H1 (cell line): Measurements from ENCODE around the gene NLN.

Experiments used
- CEBPB ChIP-seq: IDR thresholded peaks from 2 replicates; pipeline ENCODE4 v1.6.1; 2012; ENCODE audit warnings: low read depth, low read length
- CREB1 ChIP-seq: IDR thresholded peaks from 2 replicates; pipeline ENCODE4 v1.6.1; 2012; ENCODE audit warnings: inconsistent platforms
- EP300 ChIP-seq, 2 experiments: IDR thresholded peaks; 1 replicate in 1 of 2; 2 replicates in 1 of 2; pipeline ENCODE4 v1.6.1; 2011 to 2012; ENCODE audit warnings: low read depth in 2 of 2, low read length in 2 of 2, mild to moderate bottlenecking in 2 of 2, borderline replicate concordance in 1 of 2, inconsistent platforms in 1 of 2, moderate library complexity in 1 of 2
- EZH2 ChIP-seq: fragments of 200-600 bp; sonication (generic); IDR thresholded peaks from 2 replicates; pipeline ENCODE4 v1.7.1; 2012; ENCODE audit warnings: low read depth, mild to moderate bottlenecking, moderate library complexity, low read length, inconsistent platforms; ENCODE audit not compliant: severe bottlenecking
- KDM1A ChIP-seq: fragments of 200-600, 300-600 bp; sonication (generic); IDR thresholded peaks from 2 replicates; pipeline ENCODE4 v1.7.1; 2016; ENCODE audit warnings: mild to moderate bottlenecking, low read length, borderline replicate concordance
- MAFK ChIP-seq: IDR thresholded peaks from 2 replicates; pipeline ENCODE4 v1.6.1; 2012; ENCODE audit warnings: low read depth, mild to moderate bottlenecking, improper control_type of control experiment, low read length
- POLR2A ChIP-seq, 2 experiments: IDR thresholded peaks; 1 replicate in 1 of 2; 2 replicates in 1 of 2; pipeline ENCODE4 v1.6.1; 2011; ENCODE audit warnings: low read depth in 2 of 2, low read length in 2 of 2, mild to moderate bottlenecking in 2 of 2; ENCODE audit errors: control extremely low read depth in 1 of 2
- POLR2AphosphoS5 ChIP-seq: IDR thresholded peaks from 2 replicates; pipeline ENCODE4 v1.6.1; 2011; ENCODE audit warnings: low read depth, low read length
- SIN3A ChIP-seq, 2 experiments: IDR thresholded peaks in 1 of 2; conservative IDR thresholded peaks in 1 of 2; 2 replicates each; pipeline ENCODE4 v1.6.1; 2011 to 2012; ENCODE audit warnings: low read length in 2 of 2, improper control_type of control experiment in 1 of 2, low read depth in 1 of 2, mild to moderate bottlenecking in 1 of 2
- SP4 ChIP-seq: IDR thresholded peaks from 2 replicates; pipeline ENCODE4 v1.6.1; 2012; ENCODE audit warnings: low read length, inconsistent platforms
- TEAD4 ChIP-seq: IDR thresholded peaks from 2 replicates; pipeline ENCODE4 v1.6.1; 2012; ENCODE audit warnings: low read depth, low read length, inconsistent platforms, mixed read lengths
- YY1 ChIP-seq: IDR thresholded peaks from 2 replicates; pipeline ENCODE4 v1.6.1; 2011; ENCODE audit warnings: low read depth, mild to moderate bottlenecking, low read length

DNA sequence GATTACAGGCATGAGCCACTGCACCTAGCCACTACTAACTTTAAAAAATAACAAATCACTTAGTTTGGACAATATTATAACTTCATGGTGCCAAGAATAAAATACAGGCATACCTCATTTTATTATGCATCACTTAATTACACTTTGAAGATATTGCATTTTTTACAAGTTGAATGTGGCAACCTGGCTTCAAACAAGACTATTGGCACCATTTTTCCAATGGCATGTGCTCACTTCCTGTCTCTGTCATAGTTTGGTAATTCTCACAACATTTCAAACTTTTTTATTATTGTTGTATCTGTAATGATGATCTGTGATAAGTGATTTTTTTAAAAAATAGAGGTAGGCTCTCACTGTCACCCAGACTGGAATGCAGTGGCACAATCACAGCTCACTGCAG is 154.5 kb downstream of the NLN start:
- TF ChIP-seq YY1 = no peak
- TF ChIP-seq POLR2A (IDR thresholded peaks at IDR 0.05; ENCODE audit: control extremely low read depth in 1 of 2, low read depth in 2 of 2, low read length in 2 of 2) = no peak
- TF ChIP-seq TEAD4 = no peak
- TF ChIP-seq EZH2 = no peak
- TF ChIP-seq EP300 (IDR thresholded peaks at IDR 0.05; ENCODE audit: borderline replicate concordance in 1 of 2, low read depth in 2 of 2, low read length in 2 of 2) = no peak
- no peak for TF ChIP-seq SIN3A (conservative IDR thresholded peaks at IDR 0.05 in 1 of 2, IDR thresholded peaks at IDR 0.05 in 1 of 2; ENCODE audit: low read depth in 1 of 2, low read length in 2 of 2)
- no peak for TF ChIP-seq MAFK
- no peak for TF ChIP-seq KDM1A
- no peak for TF ChIP-seq POLR2AphosphoS5
- TF ChIP-seq CREB1 = no peak
- TF ChIP-seq CEBPB = no peak
- no peak for TF ChIP-seq SP4
